ENCODE data around the gene RPL27A.
"Not testable (repeated sequence)": the region's sequence is repeated elsewhere in the genome, so short reads cannot be mapped to it uniquely, and the experiment has no call there.

RPL27A gene

GRCh38 chr11:8658321-8659057 lies 24.1 kb upstream of the RPL27A start:
- Mint-ChIP-seq H3K27ac (no peak overlapping the region), H3K36me3 (peaks cover 6% of the 10 kb centered on the region), H3K9me3 (no peaks in the 10 kb centered on the region)

GRCh38 chr11:8661001-8661795 lies 21.4 kb upstream of the RPL27A start:
- H3K27me3 Mint-ChIP-seq = no peaks in the 10 kb centered on the region
- ATAC-seq (ENCODE audit: low read depth) (no peak), DNase-seq (ENCODE audit: low spot score in 2 of 2) (no peak)
- H3K9me3 Mint-ChIP-seq = no peaks in the 10 kb centered on the region
- H3K27ac Mint-ChIP-seq = no peak overlapping the region
- no peaks in the 10 kb centered on the region for H3K4me1 Mint-ChIP-seq
- no peak overlapping the region for H3K4me3 Mint-ChIP-seq
- H3K36me3 Mint-ChIP-seq = peaks cover 10% of the 10 kb centered on the region

More at GRCh38 chr11:8658321-8659057, 24.1 kb upstream of the RPL27A start:
- H3K4me3 Mint-ChIP-seq = no peak overlapping the region
- no peaks in the 10 kb centered on the region for H3K4me1 Mint-ChIP-seq
- no peak for DNase-seq (ENCODE audit: low spot score in 2 of 2)
- H3K27me3 Mint-ChIP-seq = no peaks in the 10 kb centered on the region
- no peak for ATAC-seq (ENCODE audit: low read depth)

GRCh38 chr11:8665222-8665621 lies 17.4 kb upstream of the RPL27A start:
- ATAC-seq (ENCODE audit: low read depth) = no peak
- Mint-ChIP-seq H3K9me3 (no peaks in the 10 kb centered on the region), H3K36me3 (peaks cover 15% of the 10 kb centered on the region), H3K27ac (no peak overlapping the region), H3K4me3 (no peak overlapping the region), H3K4me1 (no peaks in the 10 kb centered on the region), H3K27me3 (no peaks in the 10 kb centered on the region)
- no peak for DNase-seq (ENCODE audit: low spot score in 2 of 2)

GRCh38 chr11:8670081-8670480 lies 12.5 kb upstream of the RPL27A start:
- H3K9me3 Mint-ChIP-seq; H3K4me3 Mint-ChIP-seq; H3K4me1 Mint-ChIP-seq; H3K27ac Mint-ChIP-seq; DNase-seq (ENCODE audit: low spot score in 2 of 2); H3K27me3 Mint-ChIP-seq; ATAC-seq (ENCODE audit: low read depth): not testable (repeated sequence)
- H3K36me3 Mint-ChIP-seq = peaks cover 23% of the 10 kb centered on the region

- Mint-ChIP-seq H3K27ac (no peak overlapping the region), H3K27me3 (no peaks in the 10 kb centered on the region), H3K9me3 (no peaks in the 10 kb centered on the region), H3K4me1 (no peaks in the 10 kb centered on the region), H3K36me3 (peaks cover 21% of the 10 kb centered on the region), H3K4me3 (no peak overlapping the region)
- no peak for DNase-seq (ENCODE audit: low spot score in 2 of 2)
- no peak for ATAC-seq (ENCODE audit: low read depth)
Measured at GRCh38 chr11:8671193-8671612, 11.4 kb upstream of the RPL27A start.

- no peaks in the 10 kb centered on the region for H3K9me3 Mint-ChIP-seq
- H3K36me3 Mint-ChIP-seq = peaks cover 18% of the 10 kb centered on the region
- no peak overlapping the region for H3K4me3 Mint-ChIP-seq
- no peak overlapping the region for H3K27ac Mint-ChIP-seq
- ATAC-seq (ENCODE audit: low read depth) = no peak
- DNase-seq (ENCODE audit: low spot score in 2 of 2) = no peak
- no peaks in the 10 kb centered on the region for H3K27me3 Mint-ChIP-seq
- no peaks in the 10 kb centered on the region for H3K4me1 Mint-ChIP-seq
Measured at GRCh38 chr11:8671651-8672062, 10.9 kb upstream of the RPL27A start.

GRCh38 chr11:8672346-8672745 lies 10.2 kb upstream of the RPL27A start:
- Mint-ChIP-seq H3K4me1 (no peaks in the 10 kb centered on the region), H3K9me3 (no peaks in the 10 kb centered on the region), H3K27ac (no peak overlapping the region), H3K4me3 (no peak overlapping the region), H3K27me3 (no peaks in the 10 kb centered on the region), H3K36me3 (peaks cover 19% of the 10 kb centered on the region)
- DNase-seq (ENCODE audit: low spot score in 2 of 2) (no peak), ATAC-seq (ENCODE audit: low read depth) (no peak)

GRCh38 chr11:8674859-8675258 lies 7.7 kb upstream of the RPL27A start:
- no peak overlapping the region for H3K4me3 Mint-ChIP-seq
- no peak for ATAC-seq (ENCODE audit: low read depth)

GRCh38 chr11:8676458-8676857 lies 6.1 kb upstream of the RPL27A start:
- H3K27ac Mint-ChIP-seq = no peak overlapping the region
- H3K4me3 Mint-ChIP-seq = no peak overlapping the region
- DNase-seq (ENCODE audit: low spot score in 2 of 2) = no peak
- H3K27me3 Mint-ChIP-seq = no peaks in the 10 kb centered on the region
- peaks cover 4% of the 10 kb centered on the region for H3K9me3 Mint-ChIP-seq
- ATAC-seq (ENCODE audit: low read depth) = no peak
- H3K4me1 Mint-ChIP-seq = peaks cover 11% of the 10 kb centered on the region
- H3K36me3 Mint-ChIP-seq = peaks cover 28% of the 10 kb centered on the region

More at GRCh38 chr11:8674859-8675258, 7.7 kb upstream of the RPL27A start:
- Mint-ChIP-seq H3K36me3 (peaks cover 24% of the 10 kb centered on the region), H3K27me3 (no peaks in the 10 kb centered on the region), H3K4me1 (no peaks in the 10 kb centered on the region), H3K9me3 (no peaks in the 10 kb centered on the region), H3K27ac (no peak overlapping the region)
- DNase-seq (ENCODE audit: low spot score in 2 of 2) = no peak

GRCh38 chr11:8679006-8679405 lies 3.6 kb upstream of the RPL27A start:
- Mint-ChIP-seq H3K36me3 (peaks cover 20% of the 10 kb centered on the region), H3K4me3 (no peak overlapping the region), H3K27me3 (no peaks in the 10 kb centered on the region), H3K27ac (no peak overlapping the region), H3K9me3 (peaks cover 4% of the 10 kb centered on the region), H3K4me1 (peaks cover 23% of the 10 kb centered on the region)
- DNase-seq (ENCODE audit: low spot score in 2 of 2) = no peak
- ATAC-seq (ENCODE audit: low read depth) = no peak

- DNase-seq (ENCODE audit: low spot score in 2 of 2) = no peak
- H3K9me3 Mint-ChIP-seq = peaks cover 4% of the 10 kb centered on the region
- H3K4me3 Mint-ChIP-seq = peak overlapping the region; percentile 93
- H3K36me3 Mint-ChIP-seq = peaks cover 32% of the 10 kb centered on the region
- peak overlapping the region; percentile 91 for H3K27ac Mint-ChIP-seq
- peaks cover 34% of the 10 kb centered on the region for H3K4me1 Mint-ChIP-seq
- no peak for ATAC-seq (ENCODE audit: low read depth)
- H3K27me3 Mint-ChIP-seq = no peaks in the 10 kb centered on the region
Measured at GRCh38 chr11:8681837-8682302, 722 bp upstream of the RPL27A start.

GRCh38 chr11:8683115-8683807 lies 669 bp downstream of the RPL27A start:
- DNase-seq (ENCODE audit: low spot score in 2 of 2) (no peak), ATAC-seq (ENCODE audit: low read depth) (peak; percentile 1)
- peaks cover 38% of the 10 kb centered on the region for H3K4me1 Mint-ChIP-seq
- H3K27me3 Mint-ChIP-seq = no peaks in the 10 kb centered on the region
- peaks cover 4% of the 10 kb centered on the region for H3K9me3 Mint-ChIP-seq
- H3K4me3 Mint-ChIP-seq = peak overlapping the region; percentile 93
- peak overlapping the region; percentile 91 for H3K27ac Mint-ChIP-seq
- peaks cover 30% of the 10 kb centered on the region for H3K36me3 Mint-ChIP-seq

- DNase-seq (ENCODE audit: low spot score in 2 of 2) = no peak
- Mint-ChIP-seq H3K4me3 (no peak overlapping the region), H3K36me3 (peaks cover 25% of the 10 kb centered on the region), H3K9me3 (peaks cover 4% of the 10 kb centered on the region), H3K27ac (peak overlapping the region; percentile 91), H3K4me1 (peaks cover 45% of the 10 kb centered on the region), H3K27me3 (no peaks in the 10 kb centered on the region)
- ATAC-seq (ENCODE audit: low read depth) = no peak
Measured at GRCh38 chr11:8684600-8685290, 2.2 kb downstream of the RPL27A start.

Measured in memory B cell (primary cell).